ENCODE measurements around the gene TULP4.

DNA sequence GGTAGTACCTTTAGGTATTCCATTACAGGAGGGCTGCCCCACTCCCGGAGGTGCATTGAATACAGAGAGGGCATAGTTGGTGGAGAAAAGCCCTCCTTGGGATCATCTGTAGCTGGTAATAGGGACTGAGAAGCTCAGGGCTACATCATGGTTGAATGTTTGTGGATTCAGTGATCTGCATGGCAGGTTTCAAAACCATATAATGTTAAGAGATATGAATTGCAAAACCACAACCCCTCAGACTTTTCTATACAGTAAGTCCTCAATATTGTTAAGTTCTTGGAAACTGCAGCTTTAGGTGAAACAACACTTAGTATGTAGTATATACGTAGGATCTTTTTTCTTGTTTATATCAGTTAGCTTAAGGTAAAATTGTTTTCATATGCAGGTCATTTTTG, 11.3 kb downstream of the TULP4 start:
- TF ChIP-seq, protein P1, sequence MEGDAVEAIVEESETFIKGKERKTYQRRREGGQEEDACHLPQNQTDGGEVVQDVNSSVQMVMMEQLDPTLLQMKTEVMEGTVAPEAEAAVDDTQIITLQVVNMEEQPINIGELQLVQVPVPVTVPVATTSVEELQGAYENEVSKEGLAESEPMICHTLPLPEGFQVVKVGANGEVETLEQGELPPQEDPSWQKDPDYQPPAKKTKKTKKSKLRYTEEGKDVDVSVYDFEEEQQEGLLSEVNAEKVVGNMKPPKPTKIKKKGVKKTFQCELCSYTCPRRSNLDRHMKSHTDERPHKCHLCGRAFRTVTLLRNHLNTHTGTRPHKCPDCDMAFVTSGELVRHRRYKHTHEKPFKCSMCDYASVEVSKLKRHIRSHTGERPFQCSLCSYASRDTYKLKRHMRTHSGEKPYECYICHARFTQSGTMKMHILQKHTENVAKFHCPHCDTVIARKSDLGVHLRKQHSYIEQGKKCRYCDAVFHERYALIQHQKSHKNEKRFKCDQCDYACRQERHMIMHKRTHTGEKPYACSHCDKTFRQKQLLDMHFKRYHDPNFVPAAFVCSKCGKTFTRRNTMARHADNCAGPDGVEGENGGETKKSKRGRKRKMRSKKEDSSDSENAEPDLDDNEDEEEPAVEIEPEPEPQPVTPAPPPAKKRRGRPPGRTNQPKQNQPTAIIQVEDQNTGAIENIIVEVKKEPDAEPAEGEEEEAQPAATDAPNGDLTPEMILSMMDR (IDR thresholded peaks at IDR 0.05) = no peak
- no peak for TF ChIP-seq POLR2A (IDR thresholded peaks at IDR 0.05)
